DMS53 treated with DMSO at 0.1 percent for 48 hours (cell line): ENCODE results near the gene SOX6.
"Not testable (repeated sequence)": the region's sequence is repeated elsewhere in the genome, so short reads cannot be mapped to it uniquely, and the experiment has no call there.

ENCODE experiments used
- DNase-seq: peaks from one replicate; lab custom pipeline; 2025; ENCODE audit not compliant: unreplicated experiment; lab: John Stamatoyannopoulos, UW

SOX6 gene

GRCh38 chr11:16157327-16157726, 199.0 kb downstream of the SOX6 start:
- DNase-seq: no peak

- DNase-seq: peak; percentile 47
These were observed 200.9 kb downstream of the SOX6 start for GRCh38 chr11:16155448-16155847.

GRCh38 chr11:16154715-16155396, 201.5 kb downstream of the SOX6 start:
- DNase-seq: peak; percentile 68

- DNase-seq: no peak
These were observed 202.4 kb downstream of the SOX6 start for GRCh38 chr11:16153951-16154350.

GRCh38 chr11:16151138-16151537, 205.2 kb downstream of the SOX6 start:
- no peak for DNase-seq

- DNase-seq: no peak
These were observed 206.9 kb downstream of the SOX6 start for GRCh38 chr11:16149476-16149875.

- DNase-seq: no peak
These were observed 207.9 kb downstream of the SOX6 start for GRCh38 chr11:16148301-16148931.

GRCh38 chr11:16146980-16147379, 209.4 kb downstream of the SOX6 start:
- not testable (repeated sequence) for DNase-seq

- DNase-seq: not testable (repeated sequence)
These were observed 214.7 kb downstream of the SOX6 start for GRCh38 chr11:16141614-16142013.

GRCh38 chr11:16141162-16141561, 215.2 kb downstream of the SOX6 start:
- DNase-seq: not testable (repeated sequence)

- DNase-seq: no peak
These were observed 219.5 kb downstream of the SOX6 start for GRCh38 chr11:16136792-16137390.

GRCh38 chr11:16133867-16134266, 222.5 kb downstream of the SOX6 start:
- DNase-seq: no peak

- DNase-seq: no peak
These were observed 228.6 kb downstream of the SOX6 start for GRCh38 chr11:16127732-16128131.

- peak; percentile 56 for DNase-seq
These were observed 230.0 kb downstream of the SOX6 start for GRCh38 chr11:16126362-16126761.

- DNase-seq: no peak
These were observed 230.6 kb downstream of the SOX6 start for GRCh38 chr11:16125796-16126195.

GRCh38 chr11:16124390-16124789, 232.0 kb downstream of the SOX6 start:
- no peak for DNase-seq

- no peak for DNase-seq
These were observed 234.5 kb downstream of the SOX6 start for GRCh38 chr11:16121853-16122252.

GRCh38 chr11:16120008-16120407, 236.3 kb downstream of the SOX6 start:
- DNase-seq: no peak

- no peak for DNase-seq
These were observed 238.2 kb downstream of the SOX6 start for GRCh38 chr11:16117989-16118756.

GRCh38 chr11:16114978-16115871, 241.1 kb downstream of the SOX6 start:
- DNase-seq: no peak

- no peak for DNase-seq
These were observed 241.9 kb downstream of the SOX6 start for GRCh38 chr11:16114431-16114830.
